Gastroesophageal sphincter (tissue), 4 donors: ENCODE results near the gene JARID2. TPM values are rescaled to one million over a fixed set of nuclear protein-coding genes. Genes with fewer than 3 reads are reported as not detected.

Source experiments
- ATAC-seq: fragments of 150-250 bp; one replicate; pipeline ENCODE4 v1.9.1; 2016; ENCODE audit warnings: mild to moderate bottlenecking, moderate library complexity
- H3K27ac ChIP-seq, 4 donors: fragments of 200-600 bp; sonication (generic) in 3 of 4; 1 replicate in 3 of 4; 2 replicates in 1 of 4; pipeline ENCODE4 v1.5.1; 2016 to 2019
- H3K27me3 ChIP-seq: fragments of 200-600 bp; sonication (generic); one replicate; pipeline ENCODE4 v1.5.1; 2019
- H3K36me3 ChIP-seq, 2 donors: fragments of 200-600 bp; sonication (generic); one replicate each; pipeline ENCODE4 v1.5.1; 2019; ENCODE audit warnings: control low read depth in 1 of 2
- H3K4me1 ChIP-seq, 3 donors: fragments of 200-600 bp; sonication (generic); 1 replicate in 2 of 3; 2 replicates in 1 of 3; pipeline ENCODE4 v1.5.1; 2016 to 2019; ENCODE audit warnings: control low read depth in 2 of 3
- H3K4me3 ChIP-seq, 2 donors: fragments of 200-600 bp; sonication (generic); one replicate each; pipeline ENCODE4 v1.5.1; 2019; ENCODE audit warnings: mild to moderate bottlenecking in 1 of 2, moderate library complexity in 1 of 2
- H3K9me3 ChIP-seq, 3 donors: fragments of 200-600 bp; sonication (generic); one replicate each; pipeline ENCODE4 v1.5.1; 2017 to 2019; ENCODE audit warnings: control low read depth in 2 of 3
- CTCF ChIP-seq, 4 experiments: fragments of 200-600 bp in 2 of 4; fragments of 450-650 bp in 2 of 4; sonication (generic) in 1 of 4; IDR thresholded peaks; one replicate each; pipeline ENCODE4 v1.5.1; 2017 to 2019; ENCODE audit warnings: antibody characterized with exemption in 4 of 4, mild to moderate bottlenecking in 2 of 4, moderate library complexity in 2 of 4
- EP300 ChIP-seq: sonication (generic); formaldehyde crosslinking; IDR thresholded peaks from one replicate; pipeline ENCODE4 v1.6.1; 2017; ENCODE audit warnings: antibody characterized with exemption, mild to moderate bottlenecking
- POLR2A ChIP-seq, 2 donors: fragments of 450-650 bp; IDR thresholded peaks; one replicate each; pipeline ENCODE4 v1.6.1; 2017; ENCODE audit warnings: antibody characterized with exemption in 2 of 2, mild to moderate bottlenecking in 2 of 2, moderate library complexity in 1 of 2
- POLR2AphosphoS5 ChIP-seq: sonication (generic); formaldehyde crosslinking; IDR thresholded peaks from one replicate; pipeline ENCODE4 v1.6.1; 2017; ENCODE audit warnings: antibody characterized with exemption
- whole genome bisulfite sequencing, 2 donors: methylation state at CpG; one replicate each; pipeline ENCODE4 v1.1.5; 2018; ENCODE audit warnings: low coverage in 1 of 2; 5-methylcytosine and 5-hydroxymethylcytosine counted together
- total RNA-seq, 4 donors: library from RNA; depleted of rRNA; stranded (reverse); fragments of >200 nt; gene quantifications; one replicate each; pipeline ENCODE4 v1.1.0, GENCODE V29; 2016

JARID2 gene
- total RNA-seq, 4 donors from 2014 or later: 6.8 to 12.3 (median 8.5) TPM

GRCh38 chr6:15363164-15363522, 117.3 kb downstream of the JARID2 start:
- H3K4me3 ChIP-seq: no peak overlapping the region
- TF ChIP-seq EP300 (no peak), POLR2AphosphoS5 (no peak), POLR2A (IDR thresholded peaks at IDR 0.05) (no peak), CTCF (IDR thresholded peaks at IDR 0.05) (no peak)
- no peaks in the 10 kb centered on the region for H3K27me3 ChIP-seq
- WGBS, 2 donors: 89 to 92% methylated on average over 3 of the region's 3 CpGs
- ATAC-seq: no peak
- no peak overlapping the region for H3K27ac ChIP-seq
- H3K36me3 ChIP-seq: no peaks in the 10 kb centered on the region
- H3K4me1 ChIP-seq: peaks cover 6 to 57% (median 8%) of the 10 kb centered on the region in 3 donors
- H3K9me3 ChIP-seq: no peaks in the 10 kb centered on the region

GRCh38 chr6:15363523-15364400, 117.9 kb downstream of the JARID2 start:
- Histone ChIP-seq H3K27ac (peak overlapping the region in 2 of 4 donors; percentile 36 to 40), H3K4me3 (no peak overlapping the region), H3K36me3 (no peaks in the 10 kb centered on the region), H3K9me3 (no peaks in the 10 kb centered on the region), H3K27me3 (no peaks in the 10 kb centered on the region), H3K4me1 (peaks cover 6 to 61% (median 8%) of the 10 kb centered on the region in 3 donors)
- WGBS, 2 donors: 70 to 82% methylated on average over 3 to 9 of the region's 9 CpGs
- no peak for ATAC-seq
- TF ChIP-seq POLR2AphosphoS5 (no peak), EP300 (no peak), CTCF (IDR thresholded peaks at IDR 0.05) (no peak), POLR2A (IDR thresholded peaks at IDR 0.05) (no peak)

- Histone ChIP-seq H3K36me3 (no peaks in the 10 kb centered on the region), H3K4me3 (no peak overlapping the region), H3K9me3 (no peaks in the 10 kb centered on the region), H3K4me1 (peaks cover 6 to 59% (median 8%) of the 10 kb centered on the region in 3 donors), H3K27me3 (no peaks in the 10 kb centered on the region), H3K27ac (peak overlapping the region in 2 of 4 donors; percentile 36 to 40)
- TF ChIP-seq CTCF (IDR thresholded peaks at IDR 0.05) (no peak), EP300 (no peak), POLR2AphosphoS5 (no peak), POLR2A (IDR thresholded peaks at IDR 0.05) (no peak)
- WGBS, 2 donors: 73 to 74% methylated on average over 6 of the region's 6 CpGs
- no peak for ATAC-seq
Observed at GRCh38 chr6:15364401-15365037, 118.7 kb downstream of the JARID2 start.

- ATAC-seq: peak; percentile 72
- no peaks in the 10 kb centered on the region for H3K9me3 ChIP-seq
- 11 to 21% methylated on average over 9 to 10 of the region's 13 CpGs for WGBS, 2 donors
- H3K36me3 ChIP-seq: no peaks in the 10 kb centered on the region
- H3K27me3 ChIP-seq: no peaks in the 10 kb centered on the region
- peaks cover 6 to 63% (median 8%) of the 10 kb centered on the region in 3 donors for H3K4me1 ChIP-seq
- H3K4me3 ChIP-seq: no peak overlapping the region
- peak overlapping the region in 1 of 4 donors; percentile 18 for H3K27ac ChIP-seq
- TF ChIP-seq CTCF (IDR thresholded peaks at IDR 0.05) (no peak), POLR2AphosphoS5 (peak; percentile 7)
Observed at GRCh38 chr6:15365273-15365687, 119.4 kb downstream of the JARID2 start.
